ENCODE measurements around the gene GRM4.

DNA sequence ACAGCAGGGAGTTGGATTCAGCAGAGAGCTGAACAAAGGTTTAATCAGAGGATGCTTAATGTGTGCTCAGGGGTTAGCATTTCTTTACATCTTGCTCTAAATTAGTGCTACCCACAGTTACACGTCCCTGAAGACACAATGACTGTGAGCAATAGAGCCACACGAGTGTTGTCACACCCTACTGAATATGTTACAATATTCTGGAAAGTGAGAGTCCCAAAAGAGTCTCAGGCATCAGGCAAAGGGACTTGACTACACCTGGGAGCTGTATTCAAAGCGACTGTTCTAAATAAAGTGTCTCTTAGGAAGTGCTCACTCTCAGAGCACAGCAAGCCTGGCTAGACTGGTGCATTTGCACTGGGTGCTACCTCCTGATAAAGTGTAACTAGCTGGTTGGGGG, 108.7 kb downstream of the GRM4 start:
- TF ChIP-seq, protein P1, sequence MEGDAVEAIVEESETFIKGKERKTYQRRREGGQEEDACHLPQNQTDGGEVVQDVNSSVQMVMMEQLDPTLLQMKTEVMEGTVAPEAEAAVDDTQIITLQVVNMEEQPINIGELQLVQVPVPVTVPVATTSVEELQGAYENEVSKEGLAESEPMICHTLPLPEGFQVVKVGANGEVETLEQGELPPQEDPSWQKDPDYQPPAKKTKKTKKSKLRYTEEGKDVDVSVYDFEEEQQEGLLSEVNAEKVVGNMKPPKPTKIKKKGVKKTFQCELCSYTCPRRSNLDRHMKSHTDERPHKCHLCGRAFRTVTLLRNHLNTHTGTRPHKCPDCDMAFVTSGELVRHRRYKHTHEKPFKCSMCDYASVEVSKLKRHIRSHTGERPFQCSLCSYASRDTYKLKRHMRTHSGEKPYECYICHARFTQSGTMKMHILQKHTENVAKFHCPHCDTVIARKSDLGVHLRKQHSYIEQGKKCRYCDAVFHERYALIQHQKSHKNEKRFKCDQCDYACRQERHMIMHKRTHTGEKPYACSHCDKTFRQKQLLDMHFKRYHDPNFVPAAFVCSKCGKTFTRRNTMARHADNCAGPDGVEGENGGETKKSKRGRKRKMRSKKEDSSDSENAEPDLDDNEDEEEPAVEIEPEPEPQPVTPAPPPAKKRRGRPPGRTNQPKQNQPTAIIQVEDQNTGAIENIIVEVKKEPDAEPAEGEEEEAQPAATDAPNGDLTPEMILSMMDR (IDR thresholded peaks at IDR 0.05; ENCODE audit: insufficient read depth, low read length, poor library complexity, severe bottlenecking) = no peak
- no peak for TF ChIP-seq EZH2phosphoT487 (conservative IDR thresholded peaks at IDR 0.05; ENCODE audit: low read length)

All from SU-DHL-6 (cell line).